ENCODE measurements around the gene HEPACAM2.

The HEPACAM2 gene

GRCh38 chr7:93226310-93226709 lies at the start of gene HEPACAM2:
HEPACAM2 (minus strand) TSS chr7:93226469.
- no peak for DNase-seq

GRCh38 chr7:93265220-93265619 lies 39.0 kb upstream of the HEPACAM2 start:
- DNase-seq: no peak

GRCh38 chr7:93262535-93262934 lies 36.3 kb upstream of the HEPACAM2 start:
- no peak for DNase-seq

GRCh38 chr7:93258661-93259060 lies 32.4 kb upstream of the HEPACAM2 start:
- DNase-seq: no peak

GRCh38 chr7:93249491-93250148 lies 23.4 kb upstream of the HEPACAM2 start:
- no peak for DNase-seq

- no peak for DNase-seq
Observed at GRCh38 chr7:93245525-93246432, 19.5 kb upstream of the HEPACAM2 start.

GRCh38 chr7:93242106-93242505 lies 15.8 kb upstream of the HEPACAM2 start:
- DNase-seq: no peak

GRCh38 chr7:93239824-93240223 lies 13.6 kb upstream of the HEPACAM2 start:
- no peak for DNase-seq

- no peak for DNase-seq
Observed at GRCh38 chr7:93238748-93239147, 12.5 kb upstream of the HEPACAM2 start.

- DNase-seq: no peak
Observed at GRCh38 chr7:93238131-93238530, 11.9 kb upstream of the HEPACAM2 start.

- DNase-seq: no peak
Observed at GRCh38 chr7:93235541-93235940, 9.3 kb upstream of the HEPACAM2 start.

GRCh38 chr7:93232673-93233018 lies 6.4 kb upstream of the HEPACAM2 start:
- DNase-seq: no peak

GRCh38 chr7:93231799-93232672 lies 5.8 kb upstream of the HEPACAM2 start, which contains the start of gene VPS50:
VPS50 (plus strand) TSS chr7:93232366; CDS start chr7:93232468, 102 bp downstream.
- peak; percentile 97 for DNase-seq

- no peak for DNase-seq
Observed at GRCh38 chr7:93231259-93231658, 5.0 kb upstream of the HEPACAM2 start.

GRCh38 chr7:93228302-93228701 lies 2.0 kb upstream of the HEPACAM2 start:
- peak; percentile 62 for DNase-seq

- DNase-seq: no peak
Observed at GRCh38 chr7:93219868-93220267, 6.4 kb downstream of the HEPACAM2 start.

GRCh38 chr7:93218997-93219827 lies 7.1 kb downstream of the HEPACAM2 start:
- no peak for DNase-seq

GRCh38 chr7:93212881-93213280 lies 13.4 kb downstream of the HEPACAM2 start:
- no peak for DNase-seq

- DNase-seq: no peak
Observed at GRCh38 chr7:93211228-93211818, 14.9 kb downstream of the HEPACAM2 start.

GRCh38 chr7:93205046-93205445 lies 21.2 kb downstream of the HEPACAM2 start:
- no peak for DNase-seq

GRCh38 chr7:93203496-93203895 lies 22.8 kb downstream of the HEPACAM2 start:
- no peak for DNase-seq
